Limb (tissue), 2 donors: ENCODE results near the gene SYTL3.
"Not testable (repeated sequence)": the region's sequence is repeated elsewhere in the genome, so short reads cannot be mapped to it uniquely, and the experiment has no call there.

ENCODE experiments used
- DNase-seq, 2 donors: peaks; one replicate each; pipeline ENCODE4 v3.0.0-alpha.2; 2016; ENCODE audit errors: extremely low spot score in 2 of 2

Gene SYTL3

DNA sequence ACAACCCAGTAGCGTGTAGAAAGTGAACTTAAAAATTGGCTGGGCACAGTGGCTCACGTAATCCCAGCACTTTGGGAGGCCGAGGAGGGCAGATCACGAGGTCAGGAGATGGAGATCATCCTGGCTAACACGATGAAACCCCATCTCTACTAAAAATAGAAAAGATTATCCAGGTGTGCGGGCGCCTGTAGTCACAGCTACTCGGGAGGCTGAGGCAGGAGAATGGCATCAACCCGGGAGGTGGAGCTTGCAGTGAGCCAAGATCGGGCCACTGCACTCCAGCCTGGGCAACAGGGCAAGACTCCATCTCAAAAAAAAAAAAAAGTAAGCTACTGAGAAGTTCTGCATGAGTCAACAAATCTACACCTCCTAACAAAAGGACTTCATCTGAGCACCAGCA is 142.7 kb downstream of the SYTL3 start:
- DNase-seq, result not testable (repeated sequence)

- no peak for DNase-seq
Observed at GRCh38 chr6:158793432-158793831, 143.6 kb downstream of the SYTL3 start.

- DNase-seq, result no peak
Observed at GRCh38 chr6:158795516-158795915, 145.7 kb downstream of the SYTL3 start.

- no peak for DNase-seq
Observed at GRCh38 chr6:158796353-158796752, 146.5 kb downstream of the SYTL3 start.

DNA sequence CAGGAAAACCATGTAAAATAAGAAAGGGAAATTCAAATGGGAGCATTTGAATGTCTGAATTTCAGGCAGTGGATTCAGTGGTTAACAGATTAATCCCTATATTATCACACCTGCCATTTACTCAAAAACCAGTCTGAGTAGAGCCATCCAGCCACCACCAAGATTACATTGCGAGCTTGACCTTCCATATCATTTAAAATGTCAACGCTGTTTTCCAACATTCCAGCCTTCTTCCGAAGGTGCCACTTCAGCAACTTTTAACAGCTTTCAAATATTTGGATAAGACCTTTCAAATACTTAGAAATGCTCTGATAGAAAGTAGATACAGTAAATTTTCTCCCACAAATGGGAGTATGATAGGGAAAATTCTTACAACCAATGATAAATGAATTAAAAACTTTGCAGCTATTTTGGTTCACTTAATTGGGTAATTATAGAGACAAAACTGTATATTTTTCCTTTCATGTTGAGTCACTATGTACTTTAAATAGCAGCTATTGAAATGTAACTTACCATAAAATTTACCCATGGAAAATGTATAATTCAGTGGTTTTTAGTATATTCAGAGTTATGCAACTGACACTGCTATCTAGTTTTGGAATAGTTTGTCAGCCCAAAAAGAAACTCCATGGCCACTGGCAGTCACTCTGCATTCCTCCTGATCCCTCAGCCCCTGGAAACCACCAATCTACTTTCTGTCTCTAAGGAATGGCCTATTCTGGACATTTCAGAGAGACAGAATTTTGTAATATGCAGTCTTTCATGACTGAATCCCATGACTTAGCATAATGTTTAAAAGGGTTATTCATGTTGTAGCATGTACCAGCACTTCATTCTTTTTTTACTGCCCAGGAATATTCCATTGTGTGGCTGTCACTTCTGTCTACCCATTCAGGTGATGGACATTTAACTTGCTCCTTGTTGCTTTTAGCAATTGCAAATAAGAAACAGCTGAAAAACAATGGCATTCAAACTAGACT is 147.8 kb downstream of the SYTL3 start:
- no peak for DNase-seq

DNA sequence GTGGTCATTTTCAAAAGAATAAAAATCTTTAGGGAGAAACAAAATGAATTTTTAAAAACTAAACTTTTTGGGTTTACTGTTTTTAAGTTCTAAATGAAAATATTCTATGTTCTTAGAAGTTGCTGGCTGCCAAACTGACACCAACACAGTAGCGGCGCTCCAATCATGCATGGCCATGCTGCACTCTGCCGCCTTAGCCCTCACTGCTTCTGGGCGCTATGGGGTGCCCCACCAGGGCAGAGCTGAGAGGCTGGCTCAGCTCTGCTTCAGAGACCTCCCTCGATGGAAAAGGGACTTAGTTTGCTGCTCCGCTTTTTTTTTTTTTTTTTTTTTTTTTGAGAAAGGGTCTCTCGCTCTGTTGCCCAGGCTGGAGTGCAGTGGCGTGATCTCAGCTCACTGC is 148.5 kb downstream of the SYTL3 start:
- no peak for DNase-seq

DNA sequence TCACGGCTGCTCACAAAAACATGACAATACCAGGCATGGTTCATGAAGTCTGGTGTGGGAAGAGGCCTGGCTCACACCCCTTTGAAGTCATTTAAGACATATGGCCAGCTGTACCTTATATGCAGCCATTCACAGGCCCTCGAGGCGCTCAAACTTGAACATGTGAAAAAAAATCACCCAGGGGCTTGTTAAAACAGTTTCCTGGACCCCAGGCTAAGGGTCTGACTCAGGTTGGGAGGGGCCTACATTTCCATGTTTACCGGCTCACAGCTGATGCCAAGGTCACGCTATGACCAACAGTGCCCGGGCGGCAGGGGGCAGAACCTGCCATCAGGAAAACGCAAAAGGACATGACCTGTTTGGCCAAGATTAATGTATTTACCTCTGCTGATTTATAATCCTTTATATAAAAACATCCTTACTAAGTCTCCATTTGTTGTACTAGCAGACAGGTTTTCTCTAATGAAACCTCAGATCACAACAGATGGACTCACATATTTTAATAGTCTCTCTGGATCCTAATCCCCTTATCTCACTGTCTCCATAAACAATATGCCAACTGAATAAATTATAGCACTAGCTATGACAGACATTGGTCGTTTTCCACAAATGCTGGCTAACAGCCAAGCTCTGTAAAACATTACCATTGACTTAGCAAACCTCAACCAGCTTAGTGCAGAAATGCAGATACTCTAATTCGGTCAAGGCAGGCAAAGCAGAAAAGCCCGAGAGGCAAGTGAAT is 149.4 kb downstream of the SYTL3 start:
- DNase-seq, result peak; percentile 44 to 45

DNA sequence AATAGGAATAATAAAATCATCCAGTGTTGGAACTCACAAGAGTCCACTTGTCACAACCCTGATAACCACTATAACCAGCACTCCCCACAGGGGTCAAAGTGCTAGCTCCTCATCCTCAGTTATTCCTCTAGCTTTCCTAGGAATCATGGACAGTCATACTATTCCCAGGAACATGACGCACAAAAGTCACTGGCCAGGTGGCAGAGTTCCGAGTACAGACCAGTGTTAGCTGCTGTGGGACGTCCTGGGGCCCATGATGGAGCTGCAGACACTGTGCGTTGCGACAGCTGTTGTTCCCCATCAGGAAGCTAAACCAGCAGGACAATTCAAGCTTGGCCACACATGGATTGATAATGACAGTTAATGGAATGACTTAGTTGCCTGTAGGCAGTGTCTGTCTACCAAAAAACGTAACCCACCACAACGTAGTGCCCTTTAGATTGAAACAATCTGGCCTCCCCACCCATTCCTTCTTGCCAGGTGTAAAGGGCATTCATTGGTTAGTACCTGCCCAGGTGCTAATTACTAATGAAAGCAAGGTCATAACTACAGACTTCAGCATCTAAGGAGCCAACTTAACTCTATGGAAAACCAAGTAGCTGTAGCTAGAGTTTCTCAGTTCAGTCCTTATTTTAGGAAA is 151.9 kb downstream of the SYTL3 start:
- DNase-seq, result no peak

DNA sequence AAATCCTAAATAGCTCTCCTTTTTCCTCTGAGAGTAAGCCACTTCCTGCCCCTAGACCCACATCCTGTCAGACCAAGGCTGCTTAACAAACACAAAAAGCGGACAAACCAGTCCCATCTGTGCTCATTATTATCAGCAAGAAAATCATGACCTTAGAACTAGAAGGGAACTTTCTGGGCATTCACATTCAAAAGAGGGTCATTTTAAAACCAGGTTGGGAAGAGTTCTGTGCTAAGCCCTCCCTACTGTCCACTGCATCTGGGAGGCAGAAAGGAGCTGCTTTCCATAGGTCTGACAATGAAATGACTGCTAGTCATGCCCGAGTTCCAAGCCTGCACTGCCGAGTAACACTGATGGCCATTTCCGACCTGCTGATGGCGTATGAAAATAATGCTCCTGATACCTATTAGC is 153.9 kb downstream of the SYTL3 start:
- no peak for DNase-seq

- DNase-seq, result no peak
Observed at GRCh38 chr6:158804207-158804606, 154.4 kb downstream of the SYTL3 start.

DNA sequence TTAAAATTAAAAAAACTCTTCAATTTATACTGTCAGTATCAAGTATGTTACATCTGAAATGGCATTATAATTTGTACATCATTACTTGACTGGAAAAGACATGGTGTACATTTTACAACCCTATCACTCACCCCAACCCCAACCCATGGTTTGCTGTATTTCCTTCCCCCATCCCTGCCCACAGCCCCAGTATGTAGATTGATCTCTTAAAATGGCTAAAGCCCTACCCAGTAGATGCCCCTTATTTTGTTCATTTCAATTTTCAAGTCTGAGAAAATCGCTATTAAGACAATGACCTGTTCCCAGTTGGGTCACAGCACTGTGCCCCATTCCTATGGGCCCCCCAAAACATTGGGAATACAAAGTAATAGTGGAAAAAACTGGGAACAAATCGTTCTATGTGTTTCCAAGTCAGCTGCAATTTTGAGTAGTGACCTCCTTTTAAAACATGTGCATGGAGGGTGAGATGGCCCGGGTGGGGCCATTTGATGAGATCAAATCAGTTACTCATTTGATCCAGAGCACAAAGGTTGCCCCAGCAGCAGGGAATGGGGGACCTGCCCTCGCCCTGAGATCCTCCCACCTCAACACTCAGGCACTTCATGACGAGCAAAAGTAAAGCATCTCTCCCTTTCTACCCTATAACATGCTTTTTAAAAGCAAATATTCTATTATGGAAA is 156.0 kb downstream of the SYTL3 start:
- DNase-seq, result no peak

DNA sequence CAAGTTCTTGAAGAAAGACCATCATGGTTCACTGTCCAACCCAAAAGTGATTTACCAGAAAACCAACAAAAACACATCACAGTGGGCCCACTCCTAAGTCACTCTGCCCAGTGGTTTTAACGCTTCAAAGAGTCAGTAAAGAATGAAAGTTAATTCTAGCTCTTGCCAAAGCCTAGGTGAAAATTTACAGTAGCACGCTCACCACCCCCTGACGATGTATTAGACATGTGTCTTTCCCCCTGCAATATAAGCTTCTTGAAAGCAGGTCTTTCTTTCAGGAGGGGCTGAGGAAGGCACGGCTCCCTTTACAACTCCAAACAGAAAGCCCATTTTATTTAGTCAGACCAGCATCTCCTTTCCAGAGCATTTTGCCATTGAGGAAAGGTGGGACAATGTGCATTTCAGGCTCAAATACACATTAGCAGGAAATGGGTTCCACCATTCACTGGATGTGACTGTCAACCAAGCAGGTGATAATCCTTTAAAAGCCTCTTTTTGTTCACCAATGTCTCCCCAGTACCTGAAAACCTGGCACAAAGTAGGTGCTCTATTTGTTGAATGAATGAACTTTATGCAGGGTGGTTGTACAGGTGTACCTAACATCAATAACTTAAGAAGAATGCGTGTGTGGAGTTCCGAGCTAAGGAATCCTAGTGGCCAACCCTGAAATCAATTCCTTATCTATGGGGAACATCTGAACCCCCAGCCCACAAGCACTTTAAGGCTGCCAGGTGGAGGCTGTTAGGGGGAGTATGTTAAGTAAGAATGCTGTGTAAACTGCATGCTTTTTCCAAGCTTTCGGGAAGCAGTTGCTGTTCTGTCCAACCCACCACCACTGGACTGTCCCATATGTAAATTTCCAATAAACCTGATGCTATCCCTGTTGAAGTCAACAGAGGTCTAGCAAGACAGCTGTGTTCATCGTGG is 157.9 kb downstream of the SYTL3 start:
- no peak for DNase-seq

DNA sequence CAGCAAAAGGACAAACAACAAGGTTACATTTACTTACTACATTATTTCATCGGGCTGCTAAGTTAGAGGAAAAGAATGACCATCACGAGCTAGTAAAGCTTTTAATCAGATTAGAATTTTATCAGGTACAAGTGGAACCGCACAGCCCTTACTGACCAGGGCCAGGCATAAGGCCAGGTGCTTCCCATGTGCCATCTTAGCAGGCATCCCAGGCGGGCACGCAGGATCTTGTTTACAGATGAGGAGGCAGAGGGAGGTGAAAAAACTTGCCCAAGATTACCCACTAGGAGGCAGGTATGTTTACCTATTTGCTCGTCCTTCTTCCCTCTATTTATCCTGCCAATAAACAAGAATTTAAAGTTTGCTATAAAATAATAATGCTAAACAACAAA is 158.6 kb downstream of the SYTL3 start:
- DNase-seq, result no peak

DNA sequence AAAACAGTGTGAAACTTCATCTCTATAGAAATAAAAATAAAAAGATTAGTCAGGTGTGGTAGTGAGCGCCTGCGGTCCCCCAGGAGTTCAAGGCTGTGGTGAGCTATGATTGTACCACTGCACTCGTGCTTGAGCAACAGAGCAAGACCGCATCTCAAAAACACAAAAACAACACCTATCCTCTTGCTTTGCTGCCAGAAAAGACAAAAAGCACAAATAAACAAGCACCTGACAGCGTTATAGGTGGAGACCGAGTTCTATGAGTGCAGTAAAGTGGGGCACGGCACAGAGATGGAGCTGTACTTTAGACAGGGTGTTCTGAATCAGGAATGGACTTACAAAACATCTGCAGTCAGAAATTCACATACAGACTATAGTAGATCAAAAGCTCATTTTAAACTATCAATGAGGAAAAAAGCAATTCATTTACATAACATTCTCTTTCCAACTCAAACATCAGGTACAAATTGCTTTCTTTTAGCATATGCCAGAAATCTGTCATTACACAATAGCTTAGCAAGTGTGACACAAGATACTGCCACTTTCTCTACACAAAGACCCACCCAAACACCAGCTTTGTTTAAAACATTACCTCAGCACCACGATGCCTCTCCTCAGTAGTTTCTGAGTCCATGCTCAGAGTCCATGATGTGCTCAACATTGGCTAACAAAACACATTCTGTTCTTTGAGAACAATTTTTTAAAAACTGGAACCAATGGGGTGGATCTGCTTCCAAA is 159.3 kb downstream of the SYTL3 start:
- no peak for DNase-seq

DNA sequence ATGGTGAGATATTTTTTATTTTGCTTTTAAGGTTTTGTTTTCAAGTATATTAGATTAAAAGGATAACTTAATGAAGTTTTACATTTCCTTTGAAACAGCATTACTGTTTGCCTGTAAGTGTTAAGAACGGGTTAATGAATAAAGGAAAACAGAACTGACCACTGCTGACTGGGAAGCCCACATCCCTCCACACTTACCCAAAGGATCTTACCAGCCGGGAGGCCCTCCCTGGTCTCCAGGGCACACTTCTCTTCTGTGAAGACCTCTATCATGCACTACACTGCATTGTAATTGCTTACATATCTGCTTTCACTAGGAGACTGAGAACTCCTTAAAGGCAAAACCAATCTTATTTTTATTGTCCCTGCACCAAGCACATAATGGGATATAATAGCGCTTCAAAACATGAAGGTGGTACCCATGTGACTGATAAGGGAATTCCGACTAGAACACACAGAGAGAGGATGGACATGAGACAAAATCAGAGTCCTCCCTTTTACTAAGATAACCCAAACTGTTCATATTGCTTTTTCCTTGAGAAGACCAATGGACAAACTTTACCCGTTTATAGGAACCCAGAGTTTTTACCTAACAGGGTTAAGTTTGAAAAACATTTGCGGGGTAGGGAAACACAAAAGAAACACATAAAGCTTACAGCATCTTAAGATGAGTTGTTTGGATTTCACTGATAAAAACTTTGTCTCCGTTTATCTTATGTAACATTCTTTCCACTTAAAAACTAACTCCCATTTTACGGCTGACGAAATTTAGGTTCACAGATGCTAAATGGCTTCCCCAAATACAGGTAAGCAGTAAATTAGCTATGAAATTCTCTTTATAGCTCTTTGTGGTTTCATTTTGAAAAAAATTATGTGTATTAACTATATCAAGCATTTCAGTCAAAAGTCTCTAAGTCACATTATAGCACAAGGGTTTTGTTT is 160.6 kb downstream of the SYTL3 start:
- no peak for DNase-seq

GRCh38 chr6:158812611-158813010 is 162.8 kb downstream of the SYTL3 start:
- DNase-seq, result no peak

- no peak for DNase-seq
Observed at GRCh38 chr6:158813032-158813431, 163.2 kb downstream of the SYTL3 start.
